NT2/D1 (cell line): Measurements from ENCODE around the gene PNPLA6.

ENCODE experiments used
- DNase-seq: peaks from one replicate; pipeline ENCODE4 v3.0.0-alpha.2; 2011; ENCODE audit warnings: low read depth, low spot score
- H3K27me3 ChIP-seq: 2 replicates; pipeline ENCODE4 v1.6.0; 2011; ENCODE audit warnings: mild to moderate bottlenecking; ENCODE audit not compliant: insufficient read length, insufficient read depth
- H3K36me3 ChIP-seq: 2 replicates; pipeline ENCODE4 v1.6.1; 2011; ENCODE audit warnings: mild to moderate bottlenecking, low read length, mixed read lengths; ENCODE audit not compliant: insufficient read depth, insufficient read length
- H3K4me1 ChIP-seq: 2 replicates; pipeline ENCODE4 v1.5.1; 2011; ENCODE audit not compliant: insufficient read depth, insufficient read length
- H3K4me3 ChIP-seq: 2 replicates; pipeline ENCODE4 v1.5.1; 2011; ENCODE audit warnings: low read depth; ENCODE audit not compliant: insufficient read length
- H3K9ac ChIP-seq: 2 replicates; pipeline ENCODE4 v1.6.0; 2011; ENCODE audit warnings: low read depth; ENCODE audit not compliant: insufficient read length
- H3K9me3 ChIP-seq: 2 replicates; pipeline ENCODE4 v1.5.1; 2011; ENCODE audit warnings: mild to moderate bottlenecking, low read length; ENCODE audit not compliant: insufficient read depth
- SUZ12 ChIP-seq: IDR thresholded peaks from 2 replicates; pipeline ENCODE4 v1.6.1; 2011; ENCODE audit not compliant: insufficient read length, insufficient read depth; ENCODE audit errors: extremely low read depth
- YY1 ChIP-seq: IDR thresholded peaks from 2 replicates; pipeline ENCODE4 v1.6.1; 2011; ENCODE audit not compliant: insufficient read length, insufficient read depth
- ZNF274 ChIP-seq: IDR thresholded peaks from 2 replicates; pipeline ENCODE4 v1.6.1; 2011; ENCODE audit warnings: mild to moderate bottlenecking, low read depth, low read length

Gene PNPLA6

GRCh38 chr19:7542556-7543348, 7.2 kb downstream of the PNPLA6 start:
- H3K4me3 ChIP-seq, result no peak overlapping the region
- peaks cover 45% of the 10 kb centered on the region for H3K36me3 ChIP-seq
- DNase-seq, result no peak
- TF ChIP-seq SUZ12 (no peak), ZNF274 (no peak), YY1 (no peak)
- no peaks in the 10 kb centered on the region for H3K9me3 ChIP-seq
- H3K27me3 ChIP-seq, result no peaks in the 10 kb centered on the region
- no peak overlapping the region for H3K9ac ChIP-seq
- H3K4me1 ChIP-seq, result peaks cover 6% of the 10 kb centered on the region

GRCh38 chr19:7544626-7545025, 9.1 kb downstream of the PNPLA6 start:
- peaks cover 38% of the 10 kb centered on the region for H3K36me3 ChIP-seq
- H3K27me3 ChIP-seq, result no peaks in the 10 kb centered on the region
- DNase-seq, result no peak
- no peak overlapping the region for H3K9ac ChIP-seq
- H3K4me1 ChIP-seq, result peaks cover 6% of the 10 kb centered on the region
- H3K4me3 ChIP-seq, result no peak overlapping the region
- no peaks in the 10 kb centered on the region for H3K9me3 ChIP-seq
- TF ChIP-seq SUZ12 (no peak), ZNF274 (no peak), YY1 (no peak)

GRCh38 chr19:7545300-7545699, 9.8 kb downstream of the PNPLA6 start:
- Histone ChIP-seq H3K9ac (no peak overlapping the region), H3K27me3 (no peaks in the 10 kb centered on the region)

GRCh38 chr19:7545904-7546303, 10.4 kb downstream of the PNPLA6 start:
- H3K4me1 ChIP-seq, result peaks cover 1% of the 10 kb centered on the region
- peaks cover 38% of the 10 kb centered on the region for H3K36me3 ChIP-seq
- H3K9ac ChIP-seq, result no peak overlapping the region
- DNase-seq, result no peak
- no peaks in the 10 kb centered on the region for H3K9me3 ChIP-seq
- no peaks in the 10 kb centered on the region for H3K27me3 ChIP-seq
- H3K4me3 ChIP-seq, result no peak overlapping the region
- TF ChIP-seq YY1 (no peak), ZNF274 (no peak), SUZ12 (no peak)

More at GRCh38 chr19:7545300-7545699, 9.8 kb downstream of the PNPLA6 start:
- Histone ChIP-seq H3K4me1 (peaks cover 6% of the 10 kb centered on the region), H3K36me3 (peaks cover 38% of the 10 kb centered on the region), H3K9me3 (no peaks in the 10 kb centered on the region), H3K4me3 (no peak overlapping the region)
- no peak for DNase-seq
- no peak for TF ChIP-seq YY1
- no peak for TF ChIP-seq ZNF274
- TF ChIP-seq SUZ12, result no peak

- no peaks in the 10 kb centered on the region for H3K4me1 ChIP-seq
- peaks cover 33% of the 10 kb centered on the region for H3K36me3 ChIP-seq
- no peak overlapping the region for H3K4me3 ChIP-seq
- H3K9me3 ChIP-seq, result no peaks in the 10 kb centered on the region
- H3K27me3 ChIP-seq, result no peaks in the 10 kb centered on the region
- no peak overlapping the region for H3K9ac ChIP-seq
- no peak for TF ChIP-seq ZNF274
- no peak for TF ChIP-seq SUZ12
- no peak for TF ChIP-seq YY1
- DNase-seq, result no peak
Measured at GRCh38 chr19:7547159-7547558, 11.6 kb downstream of the PNPLA6 start.

GRCh38 chr19:7549429-7550148, 14.1 kb downstream of the PNPLA6 start:
- TF ChIP-seq SUZ12, result no peak
- TF ChIP-seq ZNF274, result no peak
- no peak for TF ChIP-seq YY1
- H3K9me3 ChIP-seq, result no peaks in the 10 kb centered on the region
- DNase-seq, result no peak
- H3K4me1 ChIP-seq, result no peaks in the 10 kb centered on the region
- H3K9ac ChIP-seq, result no peak overlapping the region
- H3K36me3 ChIP-seq, result peaks cover 28% of the 10 kb centered on the region
- H3K27me3 ChIP-seq, result no peaks in the 10 kb centered on the region
- no peak overlapping the region for H3K4me3 ChIP-seq

GRCh38 chr19:7550169-7550770, 14.8 kb downstream of the PNPLA6 start:
- no peak for DNase-seq
- no peak for TF ChIP-seq YY1
- TF ChIP-seq SUZ12, result no peak
- no peak for TF ChIP-seq ZNF274
- Histone ChIP-seq H3K4me1 (no peaks in the 10 kb centered on the region), H3K9me3 (no peaks in the 10 kb centered on the region), H3K9ac (peak overlapping the region; percentile 8), H3K4me3 (no peak overlapping the region), H3K36me3 (peaks cover 31% of the 10 kb centered on the region), H3K27me3 (no peaks in the 10 kb centered on the region)
